Measurements from ENCODE around the gene CCDC85B. TPM values are rescaled to one million over a fixed set of nuclear protein-coding genes. Genes with fewer than 3 reads are reported as not detected.
A peak's percentile ranks its signal among the peaks of the same experiment; 100 is the strongest.

The CCDC85B gene
- total RNA-seq, 2 donors from 2014 or later: 11.2 to 16.3 TPM

DNA sequence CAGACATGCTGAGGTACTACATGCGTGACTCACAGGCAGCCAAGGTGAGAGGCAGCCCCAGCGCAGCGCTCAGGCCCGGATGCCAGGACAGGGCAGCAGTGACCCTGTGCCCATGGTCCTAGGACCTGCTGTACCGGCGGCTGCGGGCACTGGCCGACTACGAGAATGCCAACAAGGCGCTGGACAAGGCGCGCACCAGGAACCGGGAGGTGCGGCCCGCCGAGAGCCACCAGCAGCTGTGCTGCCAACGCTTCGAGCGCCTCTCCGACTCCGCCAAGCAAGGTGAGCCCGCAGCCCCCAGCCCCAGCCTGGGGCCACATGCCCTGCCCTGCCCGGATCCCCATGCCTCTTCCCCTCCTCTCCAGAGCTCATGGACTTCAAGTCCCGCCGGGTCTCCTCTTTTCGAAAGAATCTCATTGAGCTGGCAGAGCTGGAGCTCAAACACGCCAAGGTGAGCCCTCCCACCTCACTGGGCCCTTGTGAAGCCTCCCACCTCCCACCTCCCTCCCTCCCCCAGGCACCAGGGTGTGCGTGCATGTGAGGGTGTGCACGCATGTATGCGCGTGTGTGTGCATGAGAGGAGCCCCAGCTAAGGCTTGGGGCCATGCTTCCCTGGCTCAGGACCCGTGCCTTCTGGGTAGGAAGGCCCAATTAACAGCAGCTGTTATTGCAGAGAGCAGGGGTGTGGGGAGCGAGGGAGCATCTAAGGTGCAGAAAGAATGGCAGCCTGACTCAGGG lies 37.8 kb upstream of the CCDC85B start:
- peaks cover 31% of the 10 kb centered on the region for H3K4me1 ChIP-seq
- DNase-seq: peak; percentile 24
- H3K36me3 ChIP-seq: peaks cover 16% of the 10 kb centered on the region
- no peak overlapping the region for H3K4me3 ChIP-seq
- H3K27ac ChIP-seq: peak overlapping the region; percentile 100
- H3K9me3 ChIP-seq: no peaks in the 10 kb centered on the region
- no peaks in the 10 kb centered on the region for H3K27me3 ChIP-seq
- TF ChIP-seq, protein P1, sequence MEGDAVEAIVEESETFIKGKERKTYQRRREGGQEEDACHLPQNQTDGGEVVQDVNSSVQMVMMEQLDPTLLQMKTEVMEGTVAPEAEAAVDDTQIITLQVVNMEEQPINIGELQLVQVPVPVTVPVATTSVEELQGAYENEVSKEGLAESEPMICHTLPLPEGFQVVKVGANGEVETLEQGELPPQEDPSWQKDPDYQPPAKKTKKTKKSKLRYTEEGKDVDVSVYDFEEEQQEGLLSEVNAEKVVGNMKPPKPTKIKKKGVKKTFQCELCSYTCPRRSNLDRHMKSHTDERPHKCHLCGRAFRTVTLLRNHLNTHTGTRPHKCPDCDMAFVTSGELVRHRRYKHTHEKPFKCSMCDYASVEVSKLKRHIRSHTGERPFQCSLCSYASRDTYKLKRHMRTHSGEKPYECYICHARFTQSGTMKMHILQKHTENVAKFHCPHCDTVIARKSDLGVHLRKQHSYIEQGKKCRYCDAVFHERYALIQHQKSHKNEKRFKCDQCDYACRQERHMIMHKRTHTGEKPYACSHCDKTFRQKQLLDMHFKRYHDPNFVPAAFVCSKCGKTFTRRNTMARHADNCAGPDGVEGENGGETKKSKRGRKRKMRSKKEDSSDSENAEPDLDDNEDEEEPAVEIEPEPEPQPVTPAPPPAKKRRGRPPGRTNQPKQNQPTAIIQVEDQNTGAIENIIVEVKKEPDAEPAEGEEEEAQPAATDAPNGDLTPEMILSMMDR (IDR thresholded peaks at IDR 0.05): no peak
- H3K9ac ChIP-seq (ENCODE audit: low read depth in 2 of 2, low read length in 2 of 2): peak overlapping the region in 1 of 2 donors; percentile 82
- intact Hi-C loops (cut with DNase I): no loop called here

DNA sequence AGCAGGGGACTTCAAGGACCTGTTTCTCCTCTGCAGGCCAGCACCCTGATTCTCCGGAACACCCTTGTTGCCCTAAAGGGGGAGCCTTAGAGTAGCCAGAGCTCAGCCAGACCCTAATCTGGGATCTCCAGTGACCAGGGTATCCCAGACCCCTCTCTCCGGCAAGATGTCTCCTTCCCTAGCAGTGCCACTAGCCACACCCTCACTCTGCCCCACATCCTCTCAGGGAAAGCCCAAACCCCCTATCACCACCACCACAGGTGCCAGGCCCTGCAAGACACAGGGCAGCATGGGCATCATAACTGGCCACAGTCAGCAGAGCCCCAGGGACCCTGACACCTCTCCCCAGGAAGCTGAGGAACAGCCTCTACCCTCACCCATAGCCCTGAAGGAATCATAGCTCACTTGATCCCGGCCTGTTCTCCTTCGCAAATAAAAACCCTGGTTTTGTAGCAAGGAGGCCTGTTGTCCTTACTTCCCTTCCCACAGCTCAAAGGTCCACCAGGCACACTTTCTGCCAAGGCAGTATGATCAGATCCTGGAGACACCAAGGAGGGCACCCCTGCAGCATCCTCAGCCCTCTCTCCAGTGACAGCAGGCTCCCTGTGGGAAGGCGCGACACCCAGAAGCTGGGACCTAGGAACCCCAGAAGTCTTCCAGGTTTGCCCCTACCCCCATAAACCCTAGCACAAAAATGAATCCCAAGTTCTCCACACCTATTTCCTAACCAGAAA lies 37.1 kb upstream of the CCDC85B start:
- intact Hi-C loops (cut with DNase I): no loop called here
- TF ChIP-seq, protein P1 (IDR thresholded peaks at IDR 0.05): no peak
- peak overlapping the region; percentile 6 to 82 for H3K9ac ChIP-seq (ENCODE audit: low read depth in 2 of 2, low read length in 2 of 2)
- no peaks in the 10 kb centered on the region for H3K27me3 ChIP-seq
- DNase-seq: peak; percentile 40
- peaks cover 16% of the 10 kb centered on the region for H3K36me3 ChIP-seq
- H3K9me3 ChIP-seq: no peaks in the 10 kb centered on the region
- no peak overlapping the region for H3K4me3 ChIP-seq
- H3K4me1 ChIP-seq: peaks cover 31% of the 10 kb centered on the region
- H3K27ac ChIP-seq: peak overlapping the region; percentile 100

- Histone ChIP-seq H3K9me3 (no peaks in the 10 kb centered on the region), H3K27me3 (no peaks in the 10 kb centered on the region), H3K4me3 (peak overlapping the region; percentile 92), H3K27ac (peak overlapping the region; percentile 100), H3K4me1 (peaks cover 31% of the 10 kb centered on the region), H3K9ac (ENCODE audit: low read depth in 2 of 2, low read length in 2 of 2) (peak overlapping the region in 1 of 2 donors; percentile 82), H3K36me3 (peaks cover 16% of the 10 kb centered on the region)
- DNase-seq: peak; percentile 93
- TF ChIP-seq, protein P1 (IDR thresholded peaks at IDR 0.05): no peak
- intact Hi-C loops (cut with DNase I): no loop called here
These were observed 36.3 kb upstream of the CCDC85B start for GRCh38 chr11:65854161-65854592.

DNA sequence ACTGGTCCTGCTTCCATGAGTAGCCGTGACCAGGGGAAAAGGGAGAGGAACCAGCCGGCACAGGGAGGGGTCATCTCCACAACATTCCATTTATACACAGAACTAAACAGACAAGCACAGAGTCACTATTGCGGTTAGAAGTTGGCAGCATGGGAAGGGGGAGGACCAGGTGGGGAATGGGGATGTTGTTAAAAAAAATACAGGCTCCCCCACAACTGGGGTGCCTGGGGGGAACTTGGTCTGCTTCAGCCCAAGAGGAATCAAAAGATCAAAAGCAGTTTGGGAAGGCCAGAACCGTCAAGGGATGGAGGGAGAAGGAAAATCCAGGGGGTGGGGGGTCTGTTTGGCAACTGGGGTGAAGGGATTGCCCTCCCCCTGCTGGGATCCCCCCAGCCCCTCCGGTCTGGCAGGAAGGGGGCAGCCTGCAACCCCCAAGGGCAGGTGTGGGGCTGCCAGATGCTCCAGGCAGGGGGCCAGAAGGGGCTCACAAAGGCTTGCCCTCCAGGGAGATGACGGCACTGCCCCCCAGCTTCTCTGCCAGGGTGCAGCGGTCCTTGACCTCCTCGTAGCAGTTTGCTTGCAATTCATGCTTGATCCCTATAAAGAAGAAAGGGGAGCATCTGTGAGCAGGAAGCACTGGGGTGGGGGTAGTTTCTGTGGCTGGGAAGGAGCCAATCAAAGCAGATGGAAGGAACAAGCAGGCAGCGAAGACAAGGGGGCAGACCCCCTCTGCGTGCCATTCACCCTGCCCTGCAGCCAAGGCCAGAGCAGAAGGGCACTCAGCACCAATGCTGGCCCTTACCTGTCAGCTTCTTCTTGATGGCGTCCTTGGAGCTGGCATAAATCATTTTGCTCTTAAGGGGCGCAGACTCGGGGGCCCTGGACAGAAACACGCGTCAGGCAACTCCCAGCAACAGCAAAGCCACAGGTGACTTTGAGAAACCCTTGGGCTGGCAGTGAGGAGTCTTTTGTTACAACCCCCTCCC lies 35.3 kb upstream of the CCDC85B start:
- intact Hi-C loops (cut with DNase I): no loop called here
- H3K9me3 ChIP-seq: no peaks in the 10 kb centered on the region
- H3K36me3 ChIP-seq: peaks cover 16% of the 10 kb centered on the region
- peak overlapping the region; percentile 92 for H3K4me3 ChIP-seq
- H3K27ac ChIP-seq: peak overlapping the region; percentile 100
- H3K4me1 ChIP-seq: peaks cover 31% of the 10 kb centered on the region
- TF ChIP-seq, protein P1 (IDR thresholded peaks at IDR 0.05): no peak
- peak overlapping the region; percentile 41 to 82 for H3K9ac ChIP-seq (ENCODE audit: low read depth in 2 of 2, low read length in 2 of 2)
- peak; percentile 22 for DNase-seq
- H3K27me3 ChIP-seq: no peaks in the 10 kb centered on the region

DNA sequence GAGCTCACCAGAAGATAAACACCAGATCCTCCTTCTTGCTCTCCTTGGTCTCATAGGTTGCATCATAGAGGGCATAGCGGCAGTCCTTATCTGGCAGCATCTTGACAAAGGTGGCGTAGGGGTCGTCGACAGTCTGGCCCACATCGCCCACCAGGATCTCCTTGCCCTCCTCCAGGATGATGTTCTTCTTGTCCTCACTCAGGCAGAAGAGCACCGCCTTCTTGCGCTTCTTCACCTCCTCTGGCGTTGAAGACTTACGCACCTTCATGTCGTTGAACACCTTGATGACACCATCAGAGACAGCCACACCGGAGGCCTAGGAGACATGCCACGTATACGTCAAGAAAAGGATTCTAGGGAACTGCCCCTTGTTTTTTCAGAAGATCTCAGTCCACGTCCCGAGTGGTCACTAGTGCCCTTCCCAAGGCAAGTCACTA lies 34.5 kb upstream of the CCDC85B start:
- DNase-seq: no peak
- Histone ChIP-seq H3K4me1 (peaks cover 31% of the 10 kb centered on the region), H3K4me3 (peak overlapping the region; percentile 92), H3K27ac (peak overlapping the region; percentile 100), H3K9me3 (no peaks in the 10 kb centered on the region), H3K36me3 (peaks cover 16% of the 10 kb centered on the region), H3K9ac (ENCODE audit: low read depth in 2 of 2, low read length in 2 of 2) (peak overlapping the region; percentile 82 to 98), H3K27me3 (no peaks in the 10 kb centered on the region)
- TF ChIP-seq, protein P1 (IDR thresholded peaks at IDR 0.05): no peak
- intact Hi-C loops (cut with DNase I): no loop called here

Data from colonic mucosa (tissue), 4 donors.